Memory B cell (primary cell): ENCODE results near the gene BLOC1S1.

Experiments
- ATAC-seq: fragments of 150-1000 bp; cut with Tn5 transposase; 2 replicates; pipeline ENCODE4 v1.10.0; 2021; ENCODE audit warnings: low read depth, mild to moderate bottlenecking, moderate library complexity
- DNase-seq, 2 donors: peaks; one replicate each; pipeline ENCODE4 v3.0.0; 2022; ENCODE audit warnings: low spot score in 2 of 2
- H3K27ac Mint-ChIP-seq: one replicate; pipeline ENCODE4 v1.8.0; 2022; ENCODE audit warnings: mild to moderate bottlenecking, moderate library complexity, mixed read lengths
- H3K27me3 Mint-ChIP-seq: one replicate; pipeline ENCODE4 v1.8.0; 2022; ENCODE audit warnings: mixed read lengths
- H3K36me3 Mint-ChIP-seq: one replicate; pipeline ENCODE4 v1.8.0; 2022; ENCODE audit warnings: mild to moderate bottlenecking, mixed read lengths
- H3K4me1 Mint-ChIP-seq: one replicate; pipeline ENCODE4 v1.8.0; 2022; ENCODE audit warnings: mixed read lengths
- H3K4me3 Mint-ChIP-seq: one replicate; pipeline ENCODE4 v1.8.0; 2022; ENCODE audit warnings: mild to moderate bottlenecking, moderate library complexity, mixed read lengths
- H3K9me3 Mint-ChIP-seq: one replicate; pipeline ENCODE4 v1.8.0; 2022; ENCODE audit warnings: mixed read lengths

BLOC1S1 gene

GRCh38 chr12:55733858-55734257 lies 18.0 kb downstream of the BLOC1S1 start:
- Mint-ChIP-seq H3K36me3 (no peaks in the 10 kb centered on the region), H3K9me3 (no peaks in the 10 kb centered on the region), H3K27me3 (no peaks in the 10 kb centered on the region), H3K27ac (no peak overlapping the region), H3K4me3 (no peak overlapping the region), H3K4me1 (peaks cover 22% of the 10 kb centered on the region)
- DNase-seq (no peak), ATAC-seq (no peak)

- no peaks in the 10 kb centered on the region for H3K27me3 Mint-ChIP-seq
- H3K27ac Mint-ChIP-seq = no peak overlapping the region
- H3K9me3 Mint-ChIP-seq = no peaks in the 10 kb centered on the region
- no peak for DNase-seq
- no peak for ATAC-seq
- H3K4me3 Mint-ChIP-seq = no peak overlapping the region
- H3K36me3 Mint-ChIP-seq = no peaks in the 10 kb centered on the region
- H3K4me1 Mint-ChIP-seq = peaks cover 23% of the 10 kb centered on the region
These were observed 18.7 kb downstream of the BLOC1S1 start for GRCh38 chr12:55734595-55734994.

- Mint-ChIP-seq H3K4me3 (no peak overlapping the region), H3K9me3 (no peaks in the 10 kb centered on the region), H3K4me1 (peaks cover 13% of the 10 kb centered on the region), H3K27ac (no peak overlapping the region), H3K27me3 (no peaks in the 10 kb centered on the region), H3K36me3 (no peaks in the 10 kb centered on the region)
- ATAC-seq = no peak
- DNase-seq = no peak
These were observed 20.2 kb downstream of the BLOC1S1 start for GRCh38 chr12:55736076-55736475.

GRCh38 chr12:55736780-55737580 lies 21.1 kb downstream of the BLOC1S1 start:
- H3K36me3 Mint-ChIP-seq = no peaks in the 10 kb centered on the region
- peak; percentile 44 to 57 for DNase-seq
- peak; percentile 41 for ATAC-seq

GRCh38 chr12:55737581-55738122 lies 21.8 kb downstream of the BLOC1S1 start:
- ATAC-seq = no peak
- Mint-ChIP-seq H3K4me1 (peaks cover 20% of the 10 kb centered on the region), H3K27ac (peak overlapping the region; percentile 87), H3K4me3 (peak overlapping the region; percentile 92), H3K36me3 (no peaks in the 10 kb centered on the region), H3K9me3 (no peaks in the 10 kb centered on the region), H3K27me3 (peaks cover 2% of the 10 kb centered on the region)
- no peak for DNase-seq

More at GRCh38 chr12:55736780-55737580, 21.1 kb downstream of the BLOC1S1 start:
- Mint-ChIP-seq H3K4me3 (peak overlapping the region; percentile 67), H3K9me3 (no peaks in the 10 kb centered on the region), H3K4me1 (peaks cover 15% of the 10 kb centered on the region), H3K27ac (peak overlapping the region; percentile 56), H3K27me3 (no peaks in the 10 kb centered on the region)

- no peaks in the 10 kb centered on the region for H3K9me3 Mint-ChIP-seq
- DNase-seq (peak; percentile 90), ATAC-seq (peak; percentile 82)
- peak overlapping the region; percentile 92 for H3K4me3 Mint-ChIP-seq
- peaks cover 23% of the 10 kb centered on the region for H3K4me1 Mint-ChIP-seq
- H3K27ac Mint-ChIP-seq = peak overlapping the region; percentile 87
- H3K36me3 Mint-ChIP-seq = no peaks in the 10 kb centered on the region
- H3K27me3 Mint-ChIP-seq = peaks cover 2% of the 10 kb centered on the region
These were observed 22.5 kb downstream of the BLOC1S1 start for GRCh38 chr12:55738123-55739024.

GRCh38 chr12:55739025-55739378 lies 23.2 kb downstream of the BLOC1S1 start:
- Mint-ChIP-seq H3K36me3 (no peaks in the 10 kb centered on the region), H3K27ac (peak overlapping the region; percentile 87), H3K4me3 (peak overlapping the region; percentile 92), H3K27me3 (peaks cover 2% of the 10 kb centered on the region), H3K9me3 (no peaks in the 10 kb centered on the region), H3K4me1 (peaks cover 23% of the 10 kb centered on the region)
- DNase-seq = no peak
- no peak for ATAC-seq

- H3K27ac Mint-ChIP-seq = peak overlapping the region; percentile 76
- H3K4me1 Mint-ChIP-seq = peaks cover 33% of the 10 kb centered on the region
- ATAC-seq = no peak
- peaks cover 2% of the 10 kb centered on the region for H3K27me3 Mint-ChIP-seq
- peak overlapping the region; percentile 87 for H3K4me3 Mint-ChIP-seq
- no peaks in the 10 kb centered on the region for H3K36me3 Mint-ChIP-seq
- DNase-seq = no peak
- H3K9me3 Mint-ChIP-seq = no peaks in the 10 kb centered on the region
These were observed 26.3 kb downstream of the BLOC1S1 start for GRCh38 chr12:55741931-55742680.

- Mint-ChIP-seq H3K4me1 (peaks cover 32% of the 10 kb centered on the region), H3K9me3 (no peaks in the 10 kb centered on the region), H3K4me3 (peak within 1 kb of the TSS; percentile 88), H3K27me3 (peaks cover 2% of the 10 kb centered on the region), H3K36me3 (no peaks in the 10 kb centered on the region), H3K27ac (peak within 1 kb of the TSS; percentile 76)
- peak; percentile 44 for ATAC-seq
- DNase-seq = peak in 1 of 2 donors; percentile 37
These were observed 27.0 kb downstream of the BLOC1S1 start, which contains the start of gene GDF11 for GRCh38 chr12:55742719-55743405. Gene GDF11 (plus strand): TSS chr12:55743122. CDS start chr12:55743317, 195 bp downstream.

GRCh38 chr12:55743406-55744339 lies 27.8 kb downstream of the BLOC1S1 start:
- peak; percentile 61 for ATAC-seq
- Mint-ChIP-seq H3K9me3 (no peaks in the 10 kb centered on the region), H3K27me3 (peaks cover 2% of the 10 kb centered on the region), H3K4me1 (peaks cover 29% of the 10 kb centered on the region), H3K27ac (no peak overlapping the region), H3K36me3 (no peaks in the 10 kb centered on the region), H3K4me3 (peak overlapping the region; percentile 88)
- DNase-seq = peak in 1 of 2 donors; percentile 42

- peaks cover 29% of the 10 kb centered on the region for H3K4me1 Mint-ChIP-seq
- DNase-seq = no peak
- peaks cover 2% of the 10 kb centered on the region for H3K27me3 Mint-ChIP-seq
- H3K36me3 Mint-ChIP-seq = peaks cover 2% of the 10 kb centered on the region
- H3K27ac Mint-ChIP-seq = no peak overlapping the region
- ATAC-seq = no peak
- peak overlapping the region; percentile 88 for H3K4me3 Mint-ChIP-seq
- no peaks in the 10 kb centered on the region for H3K9me3 Mint-ChIP-seq
These were observed 28.6 kb downstream of the BLOC1S1 start for GRCh38 chr12:55744340-55745030.
